Adrenal gland (tissue), 5 donors: Measurements from ENCODE around the gene METTL13.

ENCODE experiments used
- CTCF ChIP-seq, 6 experiments: fragments of 450-650 bp in 4 of 6; fragments of 200-600 bp in 2 of 6; sonication (generic) in 1 of 6; IDR thresholded peaks; 1 replicate in 5 of 6; 2 replicates in 1 of 6; pipeline versions ENCODE4 v1.5.1 to v1.8.0; 2016 to 2021; ENCODE audit warnings: antibody characterized with exemption in 6 of 6, mild to moderate bottlenecking in 2 of 6, moderate library complexity in 1 of 6
- POLR2A ChIP-seq, 2 donors: fragments of 450-650 bp; IDR thresholded peaks; one replicate each; pipeline ENCODE4 v1.6.1; 2017; ENCODE audit warnings: antibody characterized with exemption in 2 of 2, mild to moderate bottlenecking in 2 of 2, moderate library complexity in 1 of 2
- donor health status: DM: no; HTN: no; CAD: no.

GRCh38 chr1:171794085-171794484 is 12.6 kb downstream of the METTL13 start:
- TF ChIP-seq CTCF (IDR thresholded peaks at IDR 0.05) = no peak
- TF ChIP-seq POLR2A (IDR thresholded peaks at IDR 0.05) = no peak
